NCI-H1436 treated with DMSO at 0.1 percent for 48 hours (cell line): ENCODE results near the gene RETREG1.
"Not testable (repeated sequence)": the region's sequence is repeated elsewhere in the genome, so short reads cannot be mapped to it uniquely, and the experiment has no call there.

Source experiments
- DNase-seq: peaks from one replicate; lab custom pipeline; 2025; lab: John Stamatoyannopoulos, UW

Gene RETREG1

DNA sequence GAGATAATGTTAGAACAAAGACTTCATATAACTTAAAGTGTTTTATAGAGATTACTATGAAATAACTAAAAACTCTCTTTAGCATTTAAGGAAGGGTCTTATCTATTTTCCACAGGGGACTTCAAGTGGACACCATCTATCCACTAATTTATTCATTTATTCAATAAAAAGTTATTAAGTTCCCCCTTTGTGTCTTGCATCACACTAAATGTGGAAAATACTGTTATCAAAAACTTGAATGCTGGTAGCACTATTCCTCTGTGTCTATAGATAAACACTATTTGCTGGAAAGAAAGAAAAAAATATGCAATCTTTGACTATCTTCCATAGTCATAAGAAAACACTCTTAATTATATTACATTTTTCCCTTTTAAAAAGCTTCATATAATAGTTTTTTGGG lies 131.1 kb downstream of the RETREG1 start:
- DNase-seq: no peak

DNA sequence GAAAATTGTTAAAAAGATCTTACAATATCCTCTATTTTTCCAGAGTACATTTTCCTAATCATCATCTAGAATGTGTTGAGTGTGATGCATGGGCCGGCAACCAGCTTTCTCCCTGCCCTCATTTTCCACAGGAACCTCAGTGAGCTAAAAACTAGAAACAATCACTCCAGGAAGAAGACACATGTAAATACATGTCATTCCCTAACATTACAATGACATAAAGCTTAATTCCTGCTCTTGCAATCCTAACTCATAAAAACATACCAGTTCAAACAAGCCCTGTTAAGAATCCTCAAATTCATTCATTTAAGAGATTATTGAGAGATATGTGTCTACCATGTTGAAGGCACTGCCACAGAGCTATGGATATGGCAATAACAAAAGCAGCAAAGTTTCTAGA lies 132.7 kb downstream of the RETREG1 start:
- DNase-seq: no peak

DNA sequence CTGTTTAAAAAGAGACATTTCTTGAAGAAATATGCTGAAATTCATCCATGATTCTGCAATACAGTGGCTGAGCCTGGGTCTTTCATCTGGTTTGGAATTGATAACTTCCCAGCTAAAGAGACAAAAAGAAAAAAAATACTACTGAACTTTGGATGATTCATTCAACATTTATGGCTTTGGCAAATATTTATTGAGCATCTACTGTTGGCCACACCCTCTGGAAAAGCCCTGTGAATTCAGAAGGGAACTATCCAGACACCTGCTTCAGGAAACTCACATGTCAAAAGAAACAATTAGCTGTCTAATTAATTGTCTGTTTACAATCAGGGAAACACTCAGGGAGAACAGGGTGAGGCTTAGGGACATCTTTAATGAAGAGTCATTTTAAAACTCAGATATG lies 133.4 kb downstream of the RETREG1 start:
- no peak for DNase-seq

DNA sequence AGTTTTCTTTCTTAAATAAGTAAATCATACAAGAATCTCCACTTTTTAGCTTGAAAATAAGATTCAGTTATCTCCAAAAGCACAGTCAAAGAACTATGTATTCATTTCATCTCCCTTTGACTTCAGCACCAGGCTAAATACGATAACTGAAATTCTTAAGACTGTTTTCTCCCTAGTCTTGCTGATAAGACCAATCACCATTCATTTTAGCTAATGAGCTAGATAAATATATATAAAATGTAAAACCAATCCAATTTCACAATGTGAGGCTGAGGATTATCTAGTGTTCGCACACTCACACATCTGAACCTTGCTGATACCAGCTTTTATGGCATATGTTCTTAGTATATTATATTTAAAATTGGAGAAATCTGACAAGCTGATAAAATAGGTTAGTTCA lies 133.9 kb downstream of the RETREG1 start:
- DNase-seq: no peak

DNA sequence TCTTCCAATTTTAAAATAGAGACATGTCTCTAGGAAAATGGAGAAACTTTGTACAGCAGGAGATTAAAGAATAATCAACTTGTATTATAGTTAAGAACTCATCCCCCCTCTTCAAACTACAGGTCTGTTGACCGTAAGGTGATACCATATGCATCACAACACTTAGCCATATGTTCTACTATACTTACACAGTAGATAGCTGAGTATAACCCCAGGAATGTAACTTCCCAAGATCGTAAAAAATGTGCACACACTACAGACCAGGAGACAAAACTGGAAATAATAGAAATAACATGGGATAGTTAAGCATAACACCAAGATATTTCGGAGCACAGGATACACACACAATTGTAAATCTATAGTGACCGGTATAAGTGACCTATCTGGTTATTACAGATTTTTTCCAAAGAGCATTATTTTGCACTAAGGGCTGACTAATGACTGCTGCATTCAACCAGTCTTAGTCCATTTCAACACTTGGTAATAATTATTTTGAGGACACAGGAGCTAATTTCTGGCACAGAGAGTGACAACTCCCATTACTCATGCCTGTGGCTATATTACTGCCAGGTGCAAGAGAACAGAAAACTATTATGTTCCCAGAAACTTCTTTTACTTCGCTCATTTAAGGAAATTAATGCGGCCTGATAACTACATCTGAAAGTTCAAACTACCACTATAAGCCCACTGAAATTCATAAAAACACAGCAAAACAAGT lies 135.8 kb downstream of the RETREG1 start:
- no peak for DNase-seq

DNA sequence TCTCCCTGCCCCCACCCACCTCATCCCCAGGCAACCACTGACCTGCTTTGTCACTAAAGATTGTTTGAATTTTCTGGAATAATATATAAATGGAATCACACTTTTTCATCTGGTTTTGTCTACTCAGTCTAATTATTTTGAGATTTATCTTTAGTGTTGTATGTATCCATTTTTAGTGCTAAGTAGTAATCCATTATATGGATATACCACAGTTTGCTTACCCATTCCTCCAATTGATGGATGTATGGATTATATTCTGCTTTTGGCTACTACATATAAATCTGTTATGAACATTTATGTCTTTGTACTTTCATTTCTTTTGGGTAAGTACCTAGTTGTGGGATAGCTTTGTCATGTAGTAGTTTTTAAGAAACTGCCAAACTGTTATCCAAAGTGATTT lies 136.7 kb downstream of the RETREG1 start:
- no peak for DNase-seq

DNA sequence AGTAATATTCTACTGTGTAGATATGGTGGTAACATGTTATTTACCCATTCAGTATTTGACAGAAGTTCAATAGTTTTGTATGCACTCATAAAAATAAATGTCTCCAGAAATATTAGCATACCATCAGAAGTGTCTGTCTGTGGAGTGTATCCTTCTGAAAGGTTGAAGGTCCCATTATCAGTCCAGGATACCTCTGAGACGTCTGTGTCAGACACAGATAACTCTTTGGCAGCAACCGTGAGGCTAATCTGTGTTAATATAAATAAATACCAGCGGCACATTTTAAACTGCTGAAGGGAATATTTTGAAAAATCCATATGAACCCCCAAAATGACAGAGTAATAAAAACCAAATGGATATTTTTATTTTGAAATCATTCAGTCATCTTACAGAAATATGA lies 139.3 kb downstream of the RETREG1 start:
- DNase-seq: no peak

DNA sequence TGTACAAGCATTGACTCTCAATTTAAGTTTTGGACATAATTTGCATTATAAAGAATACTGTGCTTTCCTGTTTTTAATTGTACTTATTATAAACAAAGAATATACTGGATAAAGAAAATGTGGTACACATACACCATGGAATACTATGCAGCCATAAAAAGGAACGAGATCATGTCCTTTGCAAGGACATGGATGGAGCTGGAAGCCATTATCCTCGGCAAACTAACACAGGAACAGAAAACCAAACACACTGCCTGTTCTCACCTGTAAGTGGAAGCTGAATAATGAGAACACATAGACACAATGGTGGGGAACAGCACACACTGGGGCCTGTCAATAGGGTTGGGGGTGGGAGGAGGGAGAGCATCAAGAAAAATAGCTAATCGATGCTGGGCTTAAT lies 140.4 kb downstream of the RETREG1 start:
- not testable (repeated sequence) for DNase-seq

DNA sequence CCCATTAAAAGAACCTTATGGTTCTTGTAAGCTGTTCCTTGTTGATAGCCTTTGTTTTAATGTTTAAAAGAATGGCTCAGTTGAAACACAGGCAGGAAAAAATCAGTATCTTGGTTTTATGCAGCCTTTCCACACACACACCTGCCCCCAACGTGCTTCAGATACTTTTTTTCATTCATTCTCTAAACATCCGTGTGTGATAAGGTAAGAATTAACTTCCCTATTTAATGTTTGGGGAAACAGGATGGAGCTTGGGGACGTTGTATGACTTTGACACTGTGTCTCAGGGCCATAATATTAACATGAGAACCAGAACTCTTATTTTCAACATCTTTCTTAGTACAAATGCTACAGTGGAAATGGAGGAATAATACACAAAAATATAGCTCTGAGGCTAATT lies 145.4 kb downstream of the RETREG1 start:
- no peak for DNase-seq

DNA sequence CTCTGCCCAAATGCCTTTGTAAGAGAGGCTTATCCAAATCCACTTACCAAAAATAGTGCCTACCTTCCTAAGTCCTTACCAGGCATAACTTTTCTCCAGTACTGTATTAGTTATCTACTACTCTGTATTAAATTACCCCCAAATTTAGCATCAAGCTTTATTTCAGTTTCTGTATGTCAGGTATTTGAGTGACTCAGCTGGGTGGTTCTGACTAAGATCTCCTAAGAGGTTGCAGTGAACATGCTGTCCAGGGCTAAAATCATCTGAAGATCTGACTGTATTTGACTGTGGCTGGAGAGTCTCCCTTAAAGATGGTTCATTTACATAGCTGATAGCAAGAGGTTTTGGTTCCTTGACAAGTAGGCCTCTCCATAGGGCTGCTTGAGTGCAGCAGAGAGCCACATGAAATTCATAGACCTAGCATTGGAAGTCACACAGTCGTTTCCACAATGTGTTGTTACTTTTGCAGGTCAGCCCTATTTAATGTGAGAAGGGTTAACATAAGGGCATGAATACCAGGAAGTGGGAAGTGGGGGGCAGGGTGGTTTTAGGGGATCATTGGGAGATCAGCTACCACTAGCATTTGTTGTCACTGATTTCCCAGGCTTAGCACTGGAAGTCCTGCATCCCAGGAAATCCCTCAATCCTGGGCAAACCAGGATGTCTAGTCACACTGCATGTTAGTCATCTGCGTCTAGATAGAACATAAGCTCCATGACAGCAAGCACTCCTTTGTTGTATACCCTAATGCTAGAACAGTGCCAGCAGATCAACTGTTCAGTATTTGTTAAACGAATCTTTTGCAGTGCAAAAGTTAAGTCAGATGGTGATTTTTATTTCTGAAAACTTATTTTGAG lies 149.2 kb downstream of the RETREG1 start:
- no peak for DNase-seq

DNA sequence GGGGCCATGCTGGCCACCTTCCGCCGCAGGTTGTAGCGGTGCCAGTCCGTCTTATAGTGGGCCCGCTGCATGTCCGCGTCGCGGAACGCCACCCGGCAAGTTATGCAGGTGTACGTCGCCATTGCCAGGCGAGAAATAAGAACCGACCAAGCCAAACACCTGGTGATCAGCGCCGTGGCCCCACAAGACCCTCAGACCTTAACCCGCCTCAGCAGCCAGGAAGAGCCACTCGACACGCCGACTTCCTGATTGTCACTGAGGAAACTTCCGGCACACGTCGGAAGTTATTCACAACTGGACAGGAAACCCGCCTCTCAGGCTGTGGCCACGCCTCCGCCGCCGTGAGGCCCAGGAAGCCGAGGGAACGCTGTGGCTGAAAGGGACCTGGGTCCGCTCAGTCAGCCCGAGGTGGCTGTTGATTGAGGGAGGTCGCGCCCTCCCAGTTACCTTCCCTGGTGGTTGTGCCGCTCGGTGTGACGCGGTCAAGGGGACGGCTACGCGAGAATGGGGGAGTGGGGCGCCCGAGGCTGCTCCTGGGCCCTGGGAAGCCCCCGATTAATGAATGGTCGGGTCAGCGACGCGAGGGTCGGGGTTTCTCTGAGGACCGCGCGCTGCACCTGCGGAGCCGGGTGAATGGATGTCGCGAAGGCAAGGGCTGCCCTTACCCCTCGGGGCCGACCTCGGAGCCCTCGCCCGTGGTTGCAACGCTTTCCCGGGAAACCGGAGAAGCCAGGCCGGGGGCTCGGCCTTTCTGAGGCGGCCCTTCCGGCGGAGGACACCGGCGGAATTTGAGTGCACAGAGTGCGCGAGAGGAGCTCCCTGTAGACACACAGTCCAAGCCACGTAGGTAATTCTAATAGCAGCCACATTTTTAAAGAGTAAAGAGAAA lies 151.0 kb downstream of the RETREG1 start, which contains the start of gene ZNF622:
ZNF622 (minus strand) TSS at position 257 of the 889 bp plus-strand sequence; CDS start at position 122, 135 bp downstream.
- peak; percentile 53 for DNase-seq

DNA sequence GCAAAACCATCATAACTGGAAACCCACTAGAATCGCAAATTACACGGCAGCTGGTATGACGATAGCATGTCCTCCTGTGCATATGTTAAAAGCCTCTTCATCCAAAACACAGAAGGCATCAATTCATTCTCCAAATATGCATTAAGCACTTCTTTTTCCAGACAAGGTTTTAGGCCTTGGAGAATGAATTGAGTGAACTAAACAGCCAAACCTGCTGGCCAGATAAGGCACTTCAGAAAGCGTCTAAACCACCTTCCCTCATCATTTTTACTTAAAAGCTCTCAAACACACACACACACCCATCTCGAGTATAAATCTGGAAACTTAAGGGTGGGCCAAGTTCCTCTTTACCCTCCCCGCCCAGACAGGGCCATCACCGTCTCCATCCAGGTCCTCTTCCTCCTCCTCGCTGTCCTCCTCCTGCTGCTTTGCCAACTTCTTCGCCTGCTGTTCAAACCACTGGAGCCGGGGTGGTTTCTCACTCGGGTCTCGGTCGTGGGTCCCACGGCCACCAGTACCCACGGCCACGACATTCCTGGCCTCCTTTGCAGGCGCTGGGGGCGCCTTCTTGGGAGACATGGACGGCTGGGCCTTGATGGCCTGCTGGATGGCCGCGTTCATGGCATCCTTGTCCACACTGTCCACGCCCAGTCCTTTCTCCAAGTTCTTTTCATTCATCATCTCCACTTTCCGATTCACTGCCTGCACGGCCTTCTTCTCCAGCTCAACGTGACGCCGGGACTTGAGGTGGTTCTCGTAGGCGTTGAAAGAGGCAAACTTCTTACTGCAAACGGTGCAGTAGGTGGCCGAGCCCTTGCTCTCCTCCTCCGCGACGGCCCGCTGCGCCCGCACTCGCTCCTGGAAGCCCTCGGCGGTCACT lies 151.9 kb downstream of the RETREG1 start:
- no peak for DNase-seq

DNA sequence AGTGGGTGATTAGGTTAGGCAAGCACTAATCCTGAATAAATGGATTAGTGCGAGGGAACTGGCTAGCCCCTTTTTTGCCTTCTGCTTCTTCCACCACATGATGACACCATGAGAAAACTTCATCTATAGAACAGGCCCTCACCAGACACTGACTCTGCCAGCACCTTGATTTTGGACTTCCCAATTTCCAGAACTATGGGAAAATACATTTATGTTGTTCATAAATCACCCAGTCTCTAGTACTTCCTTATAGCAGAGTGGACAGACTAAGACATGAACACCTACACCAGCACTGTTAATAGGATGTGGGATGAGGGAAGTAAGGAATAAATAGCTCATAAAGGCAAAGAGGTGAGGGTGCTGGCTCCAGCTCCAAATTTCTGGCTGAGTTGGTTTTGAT lies 152.6 kb downstream of the RETREG1 start:
- DNase-seq: no peak

DNA sequence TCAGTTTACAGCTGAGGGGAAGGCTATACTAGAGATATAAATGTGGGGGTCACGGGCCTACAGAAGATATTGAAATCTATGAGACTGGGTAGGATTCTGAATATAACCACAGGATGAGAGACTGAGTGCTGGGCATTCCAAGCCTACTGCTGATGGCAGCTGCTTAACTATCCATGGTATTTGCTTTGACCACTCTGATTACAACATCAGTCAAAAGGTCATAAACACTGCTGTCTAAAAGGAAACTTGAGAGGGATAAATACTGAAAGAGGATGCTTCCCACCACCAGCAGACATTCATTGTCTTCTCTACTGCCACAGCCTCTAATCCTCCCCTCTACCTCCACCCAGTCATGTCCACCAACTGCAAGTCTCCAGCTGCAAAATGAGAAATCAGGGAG lies 155.0 kb downstream of the RETREG1 start:
- no peak for DNase-seq

DNA sequence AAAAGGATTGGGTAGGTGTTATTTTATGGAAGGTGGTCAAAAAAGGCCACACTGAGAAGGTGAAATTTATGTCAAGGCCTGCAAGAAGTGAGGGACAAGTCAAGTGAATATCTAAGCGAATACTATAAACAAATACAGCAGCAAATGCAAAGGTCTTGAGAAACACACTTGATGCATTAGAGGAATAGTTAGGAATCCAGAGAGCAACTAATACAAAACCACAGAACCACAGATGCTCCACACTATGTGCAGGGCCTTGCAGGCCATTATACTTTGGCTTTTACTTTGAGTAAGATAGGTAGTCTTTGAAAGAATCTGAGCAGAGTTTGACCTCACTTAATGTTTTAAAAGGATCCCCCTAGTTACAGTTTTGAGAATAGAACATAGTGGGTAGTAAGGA lies 155.8 kb downstream of the RETREG1 start:
- DNase-seq: no peak

DNA sequence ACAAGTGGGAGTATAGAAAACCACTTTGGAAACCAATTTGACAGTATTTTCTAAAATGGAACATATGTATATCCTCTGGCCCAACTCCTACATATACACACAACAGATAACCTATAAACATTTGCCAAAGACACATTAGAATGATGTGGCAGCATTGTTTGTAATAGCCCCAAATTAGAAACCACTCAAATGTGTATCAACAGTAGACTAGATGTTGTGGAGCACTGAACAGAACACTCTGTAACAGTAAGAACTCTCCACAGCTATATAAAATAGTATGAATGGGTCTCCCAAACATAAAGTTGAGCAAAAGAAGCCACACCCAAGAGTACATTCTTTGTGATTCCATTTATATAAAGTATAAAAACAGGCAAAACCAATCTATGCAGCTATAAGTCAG lies 157.3 kb downstream of the RETREG1 start:
- DNase-seq: no peak

DNA sequence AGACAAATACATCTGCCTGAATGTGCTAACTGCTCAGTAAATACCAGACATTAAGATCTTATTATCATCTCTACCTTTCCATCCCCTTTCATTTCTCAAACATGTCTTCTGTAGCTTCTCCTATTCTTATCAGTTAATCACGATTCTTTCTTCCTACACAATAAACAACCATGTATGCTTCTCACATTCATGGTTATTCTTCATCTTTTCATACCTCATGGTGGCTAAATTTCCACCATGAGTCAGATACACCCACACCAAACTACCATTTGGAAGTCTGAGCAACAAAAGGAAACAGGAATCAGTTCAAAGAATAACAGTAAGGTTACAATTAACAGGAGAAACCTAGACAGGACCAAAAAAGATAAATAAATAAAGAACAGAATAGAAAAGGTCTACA lies 158.9 kb downstream of the RETREG1 start:
- DNase-seq: no peak

DNA sequence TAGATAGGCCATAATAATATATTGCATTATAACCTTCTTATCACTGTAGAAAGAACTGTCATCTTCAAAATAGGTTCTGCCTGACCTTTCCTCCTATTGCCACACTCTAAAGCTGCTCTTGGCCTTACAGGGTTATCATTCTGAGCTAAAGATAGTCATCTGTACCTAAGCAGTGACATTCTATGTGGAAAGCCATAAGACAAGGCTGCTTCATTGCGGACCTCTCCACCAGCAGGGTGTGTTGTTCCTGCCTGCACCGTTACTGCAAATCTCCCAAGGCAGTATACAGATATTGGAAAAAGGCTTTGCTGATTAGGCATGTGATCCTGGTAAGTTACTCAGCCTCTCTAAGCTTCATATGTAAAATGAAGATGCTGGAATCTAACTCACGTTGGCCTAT lies 159.3 kb downstream of the RETREG1 start:
- no peak for DNase-seq

DNA sequence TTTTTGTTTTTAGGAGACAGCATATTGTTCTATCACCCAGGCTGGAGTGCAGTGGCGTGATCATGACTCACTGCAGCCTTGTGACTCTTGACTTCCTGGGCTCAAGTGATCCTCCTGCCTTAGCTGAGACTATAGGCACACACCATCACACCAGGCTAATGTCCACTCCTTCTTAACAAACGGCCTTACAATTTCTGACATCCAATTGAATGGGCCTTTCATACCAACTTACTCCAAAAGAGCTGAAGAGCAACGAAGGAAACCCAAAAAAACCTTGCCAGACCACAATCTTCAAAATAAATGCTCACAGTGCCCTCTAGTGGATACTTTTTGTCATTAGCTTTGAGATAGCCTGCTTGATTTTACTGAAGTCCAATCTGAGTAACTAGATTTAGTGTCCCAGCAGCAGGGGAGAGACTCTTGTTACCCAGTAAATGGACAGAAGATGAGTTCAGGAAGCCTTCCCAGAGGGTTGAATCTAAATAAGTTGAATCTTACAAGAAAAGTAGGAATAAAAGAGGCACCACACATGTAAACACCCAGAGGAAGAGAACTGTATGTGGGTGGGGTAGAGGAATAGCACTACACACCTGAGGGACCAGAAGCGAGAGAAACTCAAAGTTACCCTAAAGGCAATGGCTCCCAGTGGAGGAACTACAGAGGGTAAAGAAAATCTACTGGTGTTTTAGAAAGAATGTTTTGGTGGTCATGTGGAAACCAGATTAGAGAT lies 160.5 kb downstream of the RETREG1 start:
- no peak for DNase-seq

DNA sequence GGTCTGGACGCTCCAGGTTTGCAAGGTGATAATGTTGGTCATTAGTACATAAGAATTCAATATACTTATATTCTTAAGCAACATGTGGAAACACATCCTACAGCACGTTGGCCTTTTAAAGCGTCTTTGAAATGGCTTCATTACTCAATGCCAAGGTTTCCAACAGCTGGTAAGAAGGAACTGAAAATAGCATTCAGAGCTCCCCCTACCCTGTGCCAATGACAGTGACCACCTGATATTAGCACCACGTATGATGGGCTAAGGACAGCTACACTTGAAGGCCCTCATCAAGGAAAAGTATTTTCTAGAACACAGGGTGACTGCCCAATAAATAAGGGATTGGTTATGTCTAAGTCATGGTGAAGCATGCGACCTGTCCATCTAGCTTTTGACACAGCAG lies 161.1 kb downstream of the RETREG1 start:
- DNase-seq: no peak

DNA sequence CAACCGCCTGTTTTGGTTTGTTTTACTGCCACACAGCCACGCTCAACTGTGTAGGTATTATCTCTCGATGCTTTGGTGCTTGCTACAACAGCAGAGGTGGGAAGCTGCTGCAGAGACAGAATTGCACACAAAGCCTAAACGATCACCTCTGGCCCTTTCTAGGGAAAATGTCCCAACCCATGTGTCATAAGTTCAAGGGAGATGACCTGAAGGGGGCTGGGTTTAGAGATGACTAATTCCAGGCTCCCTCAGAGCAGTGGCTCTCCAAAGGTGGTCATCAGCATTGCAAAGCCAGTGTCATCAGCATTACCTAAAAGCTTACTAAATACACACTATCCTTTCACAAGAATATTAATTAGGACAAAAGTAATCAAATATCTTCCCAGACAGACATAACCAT lies 162.1 kb downstream of the RETREG1 start:
- DNase-seq: no peak
